Hepatocyte (in vitro differentiated cells): ENCODE results near the gene CDC14B. TPM values are rescaled to one million over a fixed set of nuclear protein-coding genes. Genes with fewer than 3 reads are reported as not detected.

Experiments
- DNase-seq: peaks from one replicate; pipeline ENCODE4 v3.0.0-alpha.2; 2016; ENCODE audit warnings: low spot score
- H2AFZ ChIP-seq: fragments of 200-600 bp; sonication (generic); 2 replicates; pipeline ENCODE4 v1.6.0; 2016; ENCODE audit warnings: antibody characterized with exemption, mild to moderate bottlenecking
- H3K27ac ChIP-seq: fragments of 200-600 bp; sonication (generic); 2 replicates; pipeline ENCODE4 v1.5.1; 2016; ENCODE audit warnings: mild to moderate bottlenecking
- H3K27me3 ChIP-seq: fragments of 200-600 bp; sonication (generic); 2 replicates; pipeline ENCODE4 v1.6.1; 2016
- H3K36me3 ChIP-seq: fragments of 200-600 bp; sonication (generic); replicated peaks from 2 replicates; pipeline ENCODE4 v1.5.1; 2016; ENCODE audit warnings: low read depth; ENCODE audit not compliant: insufficient read depth
- H3K4me1 ChIP-seq: fragments of 200-600 bp; sonication (generic); 2 replicates; pipeline ENCODE4 v1.5.1; 2016; ENCODE audit warnings: mild to moderate bottlenecking, moderate library complexity; ENCODE audit not compliant: insufficient read depth
- H3K4me2 ChIP-seq: fragments of 200-600 bp; sonication (generic); 2 replicates; pipeline ENCODE4 v1.6.0; 2016
- H3K4me3 ChIP-seq: fragments of 200-600 bp; sonication (generic); 2 replicates; pipeline ENCODE4 v1.5.1; 2016; ENCODE audit warnings: mild to moderate bottlenecking
- H3K79me2 ChIP-seq: fragments of 200-600 bp; sonication (generic); 2 replicates; pipeline ENCODE4 v1.6.0; 2017; ENCODE audit warnings: mild to moderate bottlenecking
- H3K9me2 ChIP-seq: fragments of 200-600 bp; sonication (generic); replicated peaks from 2 replicates; pipeline ENCODE4 v1.6.0; 2017; ENCODE audit warnings: mild to moderate bottlenecking; ENCODE audit not compliant: insufficient read depth
- H3K9me3 ChIP-seq: fragments of 200-600 bp; sonication (generic); 2 replicates; pipeline ENCODE4 v1.5.1; 2016; ENCODE audit warnings: low read depth, mild to moderate bottlenecking
- H4K20me1 ChIP-seq: fragments of 200-600 bp; sonication (generic); 2 replicates; pipeline ENCODE4 v1.6.0; 2016; ENCODE audit warnings: mild to moderate bottlenecking; ENCODE audit not compliant: insufficient read depth, poor library complexity, severe bottlenecking
- CTCF ChIP-seq: fragments of 200-600 bp; sonication (generic); IDR thresholded peaks from 2 replicates; pipeline ENCODE4 v1.5.1; 2016; ENCODE audit warnings: antibody characterized with exemption, mild to moderate bottlenecking; ENCODE audit not compliant: poor library complexity
- EZH2 ChIP-seq: fragments of 200-600 bp; sonication (generic); IDR thresholded peaks from 2 replicates; pipeline ENCODE4 v1.6.1; 2016; ENCODE audit warnings: antibody characterized with exemption, mild to moderate bottlenecking, borderline replicate concordance
- EZH2phosphoT487 ChIP-seq: fragments of 200-600 bp; sonication (generic); IDR thresholded peaks from one replicate; pipeline ENCODE4 v1.6.1; 2018; ENCODE audit warnings: antibody characterized with exemption, mild to moderate bottlenecking, low read depth, moderate library complexity; ENCODE audit not compliant: unreplicated experiment, severe bottlenecking
- WGBS: methylation state at CpG from one replicate; pipeline ENCODE4 v1.1.6; 2016; ENCODE audit warnings: low lambda C conversion rate; ENCODE audit errors: missing lambda C conversion rate; 5-methylcytosine and 5-hydroxymethylcytosine counted together
- polyA plus RNA-seq: library from polyadenylated mRNA; unstranded; fragments of >200 nt; fragmentation: Nextera tagmentation; extraction: Ambion mirVana; gene quantifications from 2 replicates; pipeline ENCODE4 v1.2.1, GENCODE V29; 2016
- total RNA-seq: library from RNA; depleted of rRNA; stranded (reverse); fragments of >200 nt; gene quantifications from 2 replicates; pipeline ENCODE4 v1.2.3, GENCODE V29; 2014

Gene CDC14B
- total and polyA plus RNA-seq, 2 experiments from 2014 or later: 15.1 to 33.4 TPM

DNA sequence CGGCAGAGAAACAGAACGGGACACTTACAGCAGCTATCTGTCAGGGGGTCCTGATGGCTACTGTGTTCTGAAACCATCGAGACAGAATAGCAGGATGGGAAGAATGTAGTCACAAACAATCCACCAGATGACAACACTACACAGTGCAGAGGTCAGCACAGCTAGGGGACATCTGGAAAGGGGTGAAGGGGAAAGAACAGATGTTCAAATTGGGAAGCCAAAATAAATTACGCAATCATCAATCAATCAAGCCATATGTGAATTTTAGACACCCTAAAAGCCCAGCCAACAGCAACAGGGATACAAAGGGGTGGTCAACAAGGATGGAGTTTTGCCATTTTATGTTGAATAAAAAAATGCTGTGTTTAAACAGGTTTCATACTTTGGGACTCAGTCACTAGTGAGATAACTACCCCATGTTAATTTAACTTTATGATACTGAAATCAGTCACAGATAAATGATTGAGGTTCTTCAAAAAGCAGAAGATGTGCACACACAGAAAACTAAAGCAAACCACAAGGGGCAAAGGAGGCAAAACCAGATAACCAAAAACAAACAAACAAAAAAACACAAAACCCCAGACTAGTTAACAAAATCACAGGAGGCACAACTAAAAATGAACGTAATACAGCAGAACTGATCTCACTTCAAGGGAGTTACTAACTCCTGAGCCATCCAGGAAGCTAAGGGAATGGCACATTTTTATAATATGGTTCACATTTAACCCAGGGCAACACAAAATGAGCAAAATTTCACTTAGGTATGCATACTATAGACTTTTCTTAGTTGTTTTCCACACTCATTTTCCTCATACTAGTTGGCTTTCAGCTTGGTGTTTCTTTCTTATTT is 103.8 kb downstream of the CDC14B start:
- no peaks in the 10 kb centered on the region for H4K20me1 ChIP-seq
- no peaks in the 10 kb centered on the region for H3K9me2 ChIP-seq
- no peak overlapping the region for H3K4me2 ChIP-seq
- H3K27ac ChIP-seq: no peak overlapping the region
- H3K27me3 ChIP-seq: no peaks in the 10 kb centered on the region
- no peak overlapping the region for H3K4me3 ChIP-seq
- no peaks in the 10 kb centered on the region for H3K9me3 ChIP-seq
- no peaks in the 10 kb centered on the region for H3K36me3 ChIP-seq
- no peak overlapping the region for H2AFZ ChIP-seq
- no peaks in the 10 kb centered on the region for H3K4me1 ChIP-seq
- DNase-seq: no peak
- no peak for TF ChIP-seq EZH2
- no peak for TF ChIP-seq EZH2phosphoT487
- no peak for TF ChIP-seq CTCF
- no peaks in the 10 kb centered on the region for H3K79me2 ChIP-seq
- 90% methylated on average over 5 of the region's 5 CpGs for WGBS

DNA sequence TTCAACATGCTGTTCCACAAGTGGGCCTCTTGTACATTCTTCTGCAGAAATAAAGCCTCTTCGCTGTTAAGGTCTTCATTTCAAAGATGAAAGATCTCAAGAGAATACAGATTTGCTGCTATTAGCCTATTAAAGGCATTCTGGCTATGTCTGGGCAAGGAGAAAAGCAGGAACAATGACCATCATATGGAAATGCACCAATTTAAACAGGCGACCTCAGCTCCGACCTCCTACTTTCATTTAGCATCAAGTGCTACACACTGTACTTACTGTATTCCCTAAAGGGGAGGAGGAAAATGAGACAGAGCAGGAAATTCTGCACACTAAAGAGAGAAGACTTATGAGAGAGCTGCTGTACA is 104.9 kb downstream of the CDC14B start:
- H3K4me2 ChIP-seq: no peak overlapping the region
- no peak overlapping the region for H3K27ac ChIP-seq
- no peaks in the 10 kb centered on the region for H4K20me1 ChIP-seq
- H3K36me3 ChIP-seq: no peaks in the 10 kb centered on the region
- no peaks in the 10 kb centered on the region for H3K9me3 ChIP-seq
- no peak overlapping the region for H3K4me3 ChIP-seq
- H3K9me2 ChIP-seq: no peaks in the 10 kb centered on the region
- no peaks in the 10 kb centered on the region for H3K4me1 ChIP-seq
- no peaks in the 10 kb centered on the region for H3K79me2 ChIP-seq
- 90% methylated on average over 3 of the region's 3 CpGs for WGBS
- TF ChIP-seq EZH2phosphoT487: no peak
- no peak for TF ChIP-seq EZH2
- no peak for TF ChIP-seq CTCF
- H3K27me3 ChIP-seq: no peaks in the 10 kb centered on the region
- no peak for DNase-seq
- no peak overlapping the region for H2AFZ ChIP-seq

DNA sequence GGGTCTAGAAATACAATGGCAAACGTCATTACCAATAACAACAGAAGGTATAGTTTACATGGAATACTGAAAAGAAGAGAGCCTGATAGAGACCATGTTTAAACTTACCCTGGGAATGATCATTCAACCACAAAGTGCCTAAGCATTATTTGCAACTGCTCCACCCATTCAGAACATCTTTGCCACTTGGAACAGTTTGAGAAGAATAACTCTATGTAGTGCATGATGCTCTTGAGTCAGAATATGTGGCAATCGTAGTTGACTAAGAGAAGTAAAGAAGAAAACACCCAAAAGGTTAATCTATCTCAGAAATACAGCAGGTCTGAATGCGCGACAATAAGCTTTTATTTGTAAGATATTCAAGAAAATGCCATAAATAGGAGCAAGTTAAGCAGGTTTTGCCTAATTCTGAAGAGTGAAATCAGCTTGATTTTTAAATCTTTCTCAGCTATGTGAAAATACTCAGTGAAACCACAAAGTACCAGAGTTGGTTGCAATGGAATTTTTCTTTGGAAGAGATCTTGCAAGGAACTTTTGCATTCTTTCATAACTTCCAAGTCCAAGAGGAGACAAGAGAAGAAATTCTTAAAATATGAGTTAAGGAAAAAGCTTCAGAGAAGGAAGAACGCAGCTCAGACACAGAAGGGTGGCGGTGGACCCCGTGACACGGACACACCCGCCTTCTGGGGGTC is 105.4 kb downstream of the CDC14B start:
- Histone ChIP-seq H3K27ac (peak overlapping the region; percentile 23), H3K4me2 (no peak overlapping the region)

More for the DNA sequence above, 105.4 kb downstream of the CDC14B start:
- Histone ChIP-seq H3K36me3 (no peaks in the 10 kb centered on the region), H2AFZ (no peak overlapping the region), H3K4me3 (no peak overlapping the region), H3K79me2 (no peaks in the 10 kb centered on the region), H4K20me1 (no peaks in the 10 kb centered on the region), H3K9me3 (no peaks in the 10 kb centered on the region), H3K4me1 (no peaks in the 10 kb centered on the region), H3K27me3 (no peaks in the 10 kb centered on the region), H3K9me2 (no peaks in the 10 kb centered on the region)
- no peak for TF ChIP-seq EZH2
- TF ChIP-seq CTCF: no peak
- no peak for TF ChIP-seq EZH2phosphoT487
- no peak for DNase-seq
- WGBS: 93% methylated on average over 9 of the region's 9 CpGs
